SH-SY5Y (cell line): ENCODE data around the gene GPHN.

Experiments used
- GATA2 ChIP-seq: IDR thresholded peaks from 2 replicates; pipeline ENCODE4 v1.6.1; 2011; ENCODE audit warnings: mild to moderate bottlenecking, low read depth, low read length
- GATA3 ChIP-seq: IDR thresholded peaks from 2 replicates; pipeline ENCODE4 v1.6.1; 2011; ENCODE audit warnings: low read depth, mild to moderate bottlenecking, low read length, moderate library complexity

DNA sequence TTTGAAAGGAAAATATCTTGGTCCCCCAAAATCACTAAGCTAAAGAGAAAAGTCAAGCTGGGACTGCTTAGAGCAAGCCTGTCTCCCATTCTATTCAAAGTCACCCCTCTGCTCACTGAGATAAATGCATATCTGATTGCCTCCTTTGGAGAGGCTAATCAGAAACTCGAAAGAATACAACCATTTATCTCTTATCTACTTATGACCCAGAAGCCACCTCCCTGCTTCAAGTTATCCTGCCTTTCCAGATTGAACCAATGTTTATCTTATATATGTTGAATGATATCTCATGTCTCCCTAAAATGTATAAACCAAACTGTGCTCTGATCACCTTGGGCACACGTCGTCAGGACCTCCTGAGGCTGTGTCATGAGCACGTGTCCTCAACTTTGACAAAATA is 36.4 kb upstream of the GPHN start:
- TF ChIP-seq GATA3 (no peak), GATA2 (no peak)
